HCEC 1CT (cell line): ENCODE results near the gene ITIH2.
"Not testable (repeated sequence)": the region's sequence is repeated elsewhere in the genome, so short reads cannot be mapped to it uniquely, and the experiment has no call there.

Source experiments
- DNase-seq: peaks from one replicate; pipeline ENCODE4 v3.0.0-alpha.2; 2017

The ITIH2 gene

GRCh38 chr10:7703140-7703539 is at the start of gene ITIH2:
Gene ITIH2, plus strand, starts transcription at chr10:7703316. Its CDS starts 119 bp downstream, at chr10:7703435.
- DNase-seq = no peak

GRCh38 chr10:7657079-7657478 is 46.0 kb upstream of the ITIH2 start:
- DNase-seq = not testable (repeated sequence)

- no peak for DNase-seq
Measured at GRCh38 chr10:7657552-7657951, 45.6 kb upstream of the ITIH2 start.

- DNase-seq = no peak
Measured at GRCh38 chr10:7659560-7659959, 43.6 kb upstream of the ITIH2 start.

GRCh38 chr10:7662522-7662921 is 40.6 kb upstream of the ITIH2 start:
- DNase-seq = no peak

GRCh38 chr10:7664707-7665106 is 38.4 kb upstream of the ITIH2 start:
- no peak for DNase-seq

GRCh38 chr10:7665767-7666166 is 37.3 kb upstream of the ITIH2 start:
- no peak for DNase-seq

GRCh38 chr10:7666253-7667023 is 36.7 kb upstream of the ITIH2 start, which contains the start of gene ITIH5:
Gene ITIH5, minus strand, starts transcription at chr10:7666966. Its CDS starts 74 bp downstream, at chr10:7666892.
- no peak for DNase-seq

GRCh38 chr10:7667262-7668141 is 35.6 kb upstream of the ITIH2 start:
- no peak for DNase-seq

- DNase-seq = no peak
Measured at GRCh38 chr10:7670157-7670556, 33.0 kb upstream of the ITIH2 start.

- DNase-seq = no peak
Measured at GRCh38 chr10:7672341-7673134, 30.6 kb upstream of the ITIH2 start.

- DNase-seq = no peak
Measured at GRCh38 chr10:7679256-7679655, 23.9 kb upstream of the ITIH2 start.

GRCh38 chr10:7680078-7680477 is 23.0 kb upstream of the ITIH2 start:
- not testable (repeated sequence) for DNase-seq

- DNase-seq = no peak
Measured at GRCh38 chr10:7686351-7687171, 16.6 kb upstream of the ITIH2 start.

- peak; percentile 86 for DNase-seq
Measured at GRCh38 chr10:7687228-7687907, 15.7 kb upstream of the ITIH2 start.

- no peak for DNase-seq
Measured at GRCh38 chr10:7689591-7689990, 13.5 kb upstream of the ITIH2 start.

- not testable (repeated sequence) for DNase-seq
Measured at GRCh38 chr10:7690885-7691597, 12.1 kb upstream of the ITIH2 start.

- not testable (repeated sequence) for DNase-seq
Measured at GRCh38 chr10:7692368-7692767, 10.7 kb upstream of the ITIH2 start.

GRCh38 chr10:7693194-7693593 is 9.9 kb upstream of the ITIH2 start:
- DNase-seq = not testable (repeated sequence)

GRCh38 chr10:7696545-7696944 is 6.6 kb upstream of the ITIH2 start:
- DNase-seq = no peak

- no peak for DNase-seq
Measured at GRCh38 chr10:7697426-7697825, 5.7 kb upstream of the ITIH2 start.
